ENCODE data around the gene RARS1.
"Not testable (repeated sequence)": the region's sequence is repeated elsewhere in the genome, so short reads cannot be mapped to it uniquely, and the experiment has no call there.

RARS1 gene

GRCh38 chr5:168482361-168482760, 3.9 kb upstream of the RARS1 start:
- DNase-seq: no peak

- DNase-seq: no peak
Measured at GRCh38 chr5:168489059-168489458, 2.8 kb downstream of the RARS1 start.

DNA sequence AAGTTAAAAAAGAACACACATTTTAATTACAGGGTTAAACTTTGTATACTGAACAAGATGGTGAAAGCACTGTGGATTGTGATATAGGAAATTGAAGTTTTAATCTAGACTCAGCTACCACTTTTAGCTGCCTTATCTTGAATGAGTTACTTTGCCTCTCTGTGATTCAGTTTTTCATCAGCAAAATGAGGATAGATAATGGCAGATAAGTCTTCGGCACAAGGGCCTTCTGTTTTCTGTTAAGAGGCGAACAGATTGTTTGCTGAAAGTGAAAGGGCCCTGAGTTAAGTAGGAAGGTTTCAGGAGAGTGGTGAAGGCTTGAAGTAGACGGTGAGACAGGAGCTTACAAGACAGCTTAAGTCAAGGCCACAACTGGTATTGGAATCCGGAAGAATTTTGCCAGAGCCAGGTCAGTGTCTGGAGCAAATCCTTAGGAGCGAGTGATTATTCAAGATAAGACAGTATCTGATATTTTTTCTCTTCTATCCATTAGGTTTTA, 7.8 kb downstream of the RARS1 start:
- DNase-seq: no peak

GRCh38 chr5:168502563-168503237, 16.4 kb downstream of the RARS1 start:
- no peak for DNase-seq

DNA sequence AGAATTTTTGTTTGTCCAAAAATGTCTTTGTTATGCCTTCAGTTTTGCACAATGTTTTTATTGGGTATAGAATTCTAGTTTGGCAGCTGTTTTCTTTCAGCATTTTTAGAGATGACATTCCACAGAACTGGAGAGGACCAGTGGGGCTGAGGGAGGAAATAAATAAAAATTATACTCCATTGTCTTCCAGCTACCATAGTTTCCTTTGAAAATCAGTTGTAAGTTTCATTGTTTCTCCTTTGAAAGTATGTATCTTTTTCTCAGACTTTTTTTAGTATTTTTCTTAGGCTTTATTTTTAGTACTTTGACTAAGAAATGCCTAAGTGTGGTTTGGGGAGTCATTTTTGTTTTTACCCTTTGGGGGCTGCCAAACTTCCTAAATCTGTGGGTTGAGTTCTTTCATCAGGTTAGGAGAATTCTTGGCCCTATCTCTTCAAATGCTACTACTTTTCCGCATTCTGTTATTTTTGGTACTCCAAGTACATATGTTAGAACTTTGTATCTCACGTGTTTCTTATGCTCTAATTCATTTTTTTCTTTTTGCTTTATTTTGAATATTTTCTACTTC, 27.7 kb downstream of the RARS1 start:
- no peak for DNase-seq

GRCh38 chr5:168525856-168526255, 39.6 kb downstream of the RARS1 start:
- DNase-seq: no peak

DNA sequence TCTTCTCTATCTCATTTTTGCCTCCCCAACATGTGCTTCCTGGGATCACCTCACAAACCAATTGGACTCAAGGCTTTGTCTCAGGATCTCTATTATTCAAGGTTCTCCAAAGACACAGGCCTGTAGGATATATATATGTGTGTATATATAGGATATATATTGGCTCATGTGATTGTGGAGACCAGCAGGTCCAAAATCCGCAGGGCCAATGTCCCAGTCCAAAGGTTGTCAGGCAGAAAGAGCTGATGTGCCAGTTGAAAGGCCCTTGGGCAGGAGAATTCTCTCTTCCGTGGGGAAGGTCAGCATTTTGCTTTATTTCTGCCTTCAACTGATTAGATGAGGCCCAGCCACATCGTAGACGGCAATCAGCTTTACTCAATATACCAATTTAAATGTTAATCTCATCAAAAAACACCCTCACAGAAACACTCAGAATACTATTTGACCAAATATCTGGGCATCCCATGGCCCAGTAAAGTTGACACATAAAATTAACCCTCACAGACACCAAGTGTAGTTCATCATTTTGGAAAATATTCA, 41.6 kb downstream of the RARS1 start:
- DNase-seq: no peak

DNA sequence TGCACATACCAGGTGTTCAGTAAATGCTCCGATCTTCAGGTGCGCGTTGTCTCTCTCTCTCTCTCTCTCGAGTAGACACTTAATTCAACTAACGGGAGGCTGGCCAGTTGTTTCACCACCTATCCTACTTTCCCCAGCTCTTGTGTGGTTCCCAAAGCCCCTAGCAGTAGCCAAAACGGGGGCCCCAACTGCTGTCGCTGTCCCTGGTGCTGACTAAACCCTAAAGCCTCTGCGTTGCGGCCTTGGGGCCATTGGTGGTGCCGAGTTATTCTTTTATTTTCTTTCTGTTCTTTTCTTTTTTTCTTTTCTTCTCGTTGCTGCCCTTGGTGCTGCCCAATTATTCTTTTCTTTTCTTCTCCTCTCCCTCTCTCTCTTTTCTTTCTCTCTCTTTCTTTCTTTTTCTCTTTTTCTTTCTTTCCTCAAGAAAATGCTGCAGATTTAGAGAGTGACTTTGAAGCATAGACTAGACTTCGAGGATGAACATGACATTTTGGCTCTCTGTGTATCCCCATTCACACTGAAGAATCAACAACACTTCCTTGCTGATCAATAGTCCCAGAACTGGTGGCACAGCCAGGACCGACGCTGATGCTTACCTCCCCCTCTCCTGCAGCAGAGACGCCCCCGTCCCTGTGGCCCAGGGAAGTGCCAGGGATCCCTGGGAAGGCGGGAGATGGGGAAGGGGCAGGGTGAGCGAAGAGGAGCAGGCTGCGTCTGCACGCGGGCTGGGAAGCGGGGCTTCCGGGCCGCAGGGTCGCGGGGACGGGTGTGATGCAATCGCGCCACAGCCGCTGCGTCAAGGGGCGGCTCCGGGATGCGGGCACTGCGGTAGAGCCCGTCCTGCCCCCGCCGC, 42.5 kb downstream of the RARS1 start, which contains the start of gene FBLL1:
Gene FBLL1 (plus strand): TSS at position 785 of the 853 bp plus-strand sequence. CDS start 200 bp downstream, outside the sequence.
- peak; percentile 79 for DNase-seq

DNA sequence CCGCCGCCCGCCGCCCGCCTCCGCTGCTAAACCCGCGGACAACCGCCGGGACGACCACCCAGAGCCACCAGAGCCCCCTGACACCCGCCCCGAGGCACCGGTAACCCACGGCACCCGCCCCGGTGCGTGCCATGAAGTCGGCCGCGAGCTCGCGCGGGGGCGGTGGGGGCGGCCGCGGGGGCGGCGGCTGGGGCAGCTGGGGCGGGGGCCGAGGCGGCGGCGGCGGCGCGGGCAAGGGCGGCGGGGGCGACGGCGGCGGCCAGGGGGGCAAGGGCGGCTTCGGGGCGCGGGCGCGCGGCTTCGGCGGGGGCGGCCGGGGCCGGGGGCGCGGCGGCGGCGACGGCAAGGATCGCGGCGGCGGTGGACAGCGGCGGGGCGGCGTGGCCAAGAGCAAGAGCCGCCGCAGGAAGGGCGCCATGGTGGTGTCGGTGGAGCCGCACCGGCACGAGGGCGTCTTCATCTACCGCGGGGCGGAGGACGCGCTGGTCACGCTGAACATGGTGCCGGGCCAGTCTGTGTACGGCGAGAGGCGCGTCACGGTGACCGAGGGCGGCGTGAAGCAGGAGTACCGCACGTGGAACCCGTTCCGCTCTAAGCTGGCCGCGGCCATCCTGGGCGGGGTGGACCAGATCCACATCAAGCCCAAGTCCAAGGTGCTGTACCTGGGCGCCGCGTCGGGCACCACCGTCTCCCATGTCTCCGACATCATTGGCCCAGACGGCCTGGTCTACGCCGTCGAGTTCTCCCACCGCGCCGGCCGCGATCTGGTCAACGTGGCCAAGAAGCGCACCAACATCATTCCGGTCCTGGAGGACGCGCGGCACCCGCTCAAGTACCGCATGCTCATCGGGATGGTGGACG, 43.3 kb downstream of the RARS1 start:
- peak; percentile 18 for DNase-seq

DNA sequence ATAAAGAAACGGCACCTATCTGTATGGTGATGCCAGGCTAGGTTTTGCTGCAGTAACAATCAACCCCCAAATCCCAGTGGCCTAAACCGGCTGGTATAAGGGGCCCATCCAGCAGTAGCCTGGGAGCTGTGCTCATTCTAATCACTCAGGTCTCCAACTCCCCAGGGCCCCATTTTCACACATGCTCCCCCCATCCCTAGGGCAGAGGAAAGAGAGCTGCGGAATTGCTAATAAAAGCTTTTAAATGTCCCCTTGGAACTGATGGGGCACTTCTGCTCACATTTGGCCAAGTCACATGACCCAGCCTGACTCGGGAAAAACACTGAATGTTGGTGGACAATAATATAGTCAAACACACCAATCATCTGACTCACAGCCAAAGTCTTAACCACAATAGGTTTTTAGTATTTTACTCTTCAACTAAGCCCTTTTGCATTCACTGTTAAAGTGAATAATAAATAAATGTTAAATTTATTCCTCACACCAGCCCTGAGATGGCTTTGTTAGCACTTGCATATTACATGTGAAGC, 44.4 kb downstream of the RARS1 start:
- no peak for DNase-seq

DNA sequence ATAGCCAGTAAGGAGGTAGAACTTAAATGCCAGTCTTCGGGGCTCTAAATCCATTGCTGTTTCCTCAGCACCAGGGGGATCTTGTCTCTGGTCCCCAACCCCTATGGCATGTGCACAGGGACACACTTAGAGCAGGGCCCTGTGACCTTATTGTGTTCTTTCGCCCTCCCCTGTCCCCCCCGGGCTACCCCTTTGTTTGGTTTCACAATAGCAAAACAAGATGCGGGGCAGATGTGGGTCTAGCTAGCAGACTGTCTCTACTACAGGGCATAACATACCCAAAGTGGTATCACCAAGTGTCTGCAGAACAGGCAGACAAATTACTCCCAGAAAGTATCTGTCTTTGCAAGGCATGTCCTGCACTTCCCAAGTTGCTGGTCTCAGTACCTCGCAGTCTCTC, 44.9 kb downstream of the RARS1 start:
- no peak for DNase-seq

- DNase-seq: no peak
Measured at GRCh38 chr5:168531987-168532864, 46.0 kb downstream of the RARS1 start.

DNA sequence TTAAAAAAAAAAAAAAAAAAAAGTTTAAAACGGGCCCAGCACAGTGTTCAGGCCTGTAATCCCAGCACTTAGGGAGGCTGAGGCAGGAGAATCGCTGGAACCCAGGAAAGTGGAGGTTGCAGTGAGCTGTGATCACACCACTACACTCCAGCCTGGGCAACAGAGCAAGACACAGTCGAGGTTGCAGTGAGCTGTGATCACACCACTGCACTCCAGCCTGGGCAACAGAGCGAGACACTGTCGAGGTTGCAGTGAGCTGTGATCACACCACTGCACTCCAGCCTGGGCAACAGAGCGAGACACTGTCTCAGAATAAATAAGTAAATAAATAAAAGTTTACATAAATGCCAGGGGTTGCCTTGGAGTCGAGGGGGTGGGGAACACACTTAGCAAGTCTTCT, 48.1 kb downstream of the RARS1 start:
- DNase-seq: not testable (repeated sequence)

DNA sequence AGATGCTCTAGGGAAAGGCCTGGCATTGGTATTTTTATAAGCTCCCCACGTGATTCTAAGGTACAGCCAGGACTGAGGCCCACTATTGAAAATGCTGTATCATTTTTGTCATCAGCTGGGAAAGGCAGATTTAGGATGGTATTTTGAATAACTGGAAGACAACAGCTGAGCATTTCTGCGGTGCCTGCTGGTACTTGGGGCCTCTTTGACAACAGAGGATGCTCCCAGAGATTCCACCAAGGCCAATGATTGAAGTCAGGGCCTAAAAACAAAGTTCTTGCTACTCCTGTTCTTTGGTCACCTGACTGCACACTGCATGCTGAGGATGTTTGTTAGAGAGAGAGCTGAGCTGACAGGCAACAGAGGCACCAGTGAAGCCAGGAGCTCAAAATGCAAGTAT, 50.9 kb downstream of the RARS1 start:
- DNase-seq: no peak

DNA sequence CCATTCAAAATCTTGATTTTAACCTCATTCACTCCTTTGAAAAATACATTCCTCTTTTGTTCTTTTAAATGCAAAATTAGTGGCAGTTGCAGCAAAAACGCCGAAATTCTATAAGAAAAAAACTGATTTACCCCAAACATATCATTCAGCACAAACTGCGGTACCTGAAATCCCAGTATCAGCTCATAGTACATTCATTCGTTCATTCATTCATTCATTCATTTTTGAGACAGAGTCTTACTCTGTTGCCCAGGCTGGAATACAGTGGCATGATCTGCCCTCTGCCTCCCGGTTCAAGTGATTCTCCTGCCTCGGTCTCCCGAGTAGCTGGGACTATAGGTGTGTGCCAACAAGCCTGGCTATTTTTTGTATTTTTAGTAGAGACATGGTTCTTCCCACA, 63.3 kb downstream of the RARS1 start:
- no peak for DNase-seq

DNA sequence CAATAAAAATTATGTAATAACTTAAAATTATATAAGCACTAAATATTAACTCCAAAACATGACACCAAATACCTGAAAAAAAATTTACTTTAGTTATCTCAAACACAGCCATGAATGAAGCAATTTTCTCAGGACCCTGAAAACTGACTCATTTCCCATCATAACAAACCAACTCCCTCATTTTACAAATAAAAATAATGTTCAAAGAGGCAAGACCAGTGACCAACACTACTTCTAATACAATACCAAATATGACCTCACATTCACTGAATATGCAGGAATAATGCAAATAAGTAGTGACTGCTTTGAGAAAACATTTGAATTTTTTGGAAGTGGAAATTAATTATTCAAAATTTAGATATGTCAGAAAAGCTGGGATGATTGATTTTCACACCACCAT, 64.4 kb downstream of the RARS1 start:
- no peak for DNase-seq

GRCh38 chr5:168552146-168552545, 65.9 kb downstream of the RARS1 start:
- DNase-seq: no peak

- DNase-seq: no peak
Measured at GRCh38 chr5:168553377-168554130, 67.3 kb downstream of the RARS1 start.

GRCh38 chr5:168557389-168557788, 71.1 kb downstream of the RARS1 start:
- no peak for DNase-seq

- DNase-seq: no peak
Measured at GRCh38 chr5:168562279-168562678, 76.0 kb downstream of the RARS1 start.
